ENCODE data around the gene MIEF1.

DNA sequence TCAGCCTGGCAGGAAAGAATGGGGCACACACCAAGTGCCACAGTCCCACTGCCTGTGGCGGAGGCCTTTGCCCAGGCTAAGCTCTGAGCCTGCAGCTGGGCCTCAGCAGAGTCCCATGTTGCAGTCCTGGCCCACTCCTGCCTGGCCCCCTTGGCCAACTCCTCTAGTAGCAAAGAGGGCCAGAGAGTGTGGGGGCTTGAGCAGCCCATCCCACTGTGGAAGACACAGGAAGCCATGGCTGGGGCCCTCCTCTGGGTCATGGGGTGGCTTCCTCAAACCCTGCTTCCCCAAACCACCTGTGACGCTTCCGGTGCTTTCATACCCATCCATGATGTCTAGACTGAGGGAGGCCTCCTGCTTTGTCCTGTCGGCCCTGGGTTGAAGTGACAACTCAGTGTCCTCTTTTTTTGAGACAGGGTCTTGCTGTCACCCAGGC lies 24.7 kb downstream of the MIEF1 start:
- TF ChIP-seq ARNT (IDR thresholded peaks at IDR 0.05) (no peak), SP1 (IDR thresholded peaks at IDR 0.05) (no peak), FOXA1 (IDR thresholded peaks at IDR 0.05) (no peak), ZNF384 (IDR thresholded peaks at IDR 0.05) (no peak), BHLHE40 (IDR thresholded peaks at IDR 0.05; ENCODE audit: borderline replicate concordance) (no peak), ELF4 (IDR thresholded peaks at IDR 0.05) (no peak), FOXM1 (IDR thresholded peaks at IDR 0.05; ENCODE audit: borderline replicate concordance) (no peak), NFRKB (IDR thresholded peaks at IDR 0.05) (no peak), TARDBP (IDR thresholded peaks at IDR 0.05) (no peak), FOXK2 (IDR thresholded peaks at IDR 0.05) (no peak)
- TF ChIP-seq, protein P1, sequence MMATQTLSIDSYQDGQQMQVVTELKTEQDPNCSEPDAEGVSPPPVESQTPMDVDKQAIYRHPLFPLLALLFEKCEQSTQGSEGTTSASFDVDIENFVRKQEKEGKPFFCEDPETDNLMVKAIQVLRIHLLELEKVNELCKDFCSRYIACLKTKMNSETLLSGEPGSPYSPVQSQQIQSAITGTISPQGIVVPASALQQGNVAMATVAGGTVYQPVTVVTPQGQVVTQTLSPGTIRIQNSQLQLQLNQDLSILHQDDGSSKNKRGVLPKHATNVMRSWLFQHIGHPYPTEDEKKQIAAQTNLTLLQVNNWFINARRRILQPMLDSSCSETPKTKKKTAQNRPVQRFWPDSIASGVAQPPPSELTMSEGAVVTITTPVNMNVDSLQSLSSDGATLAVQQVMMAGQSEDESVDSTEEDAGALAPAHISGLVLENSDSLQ (IDR thresholded peaks at IDR 0.05): no peak
